ENCODE results near the gene FMO3.

DNA sequence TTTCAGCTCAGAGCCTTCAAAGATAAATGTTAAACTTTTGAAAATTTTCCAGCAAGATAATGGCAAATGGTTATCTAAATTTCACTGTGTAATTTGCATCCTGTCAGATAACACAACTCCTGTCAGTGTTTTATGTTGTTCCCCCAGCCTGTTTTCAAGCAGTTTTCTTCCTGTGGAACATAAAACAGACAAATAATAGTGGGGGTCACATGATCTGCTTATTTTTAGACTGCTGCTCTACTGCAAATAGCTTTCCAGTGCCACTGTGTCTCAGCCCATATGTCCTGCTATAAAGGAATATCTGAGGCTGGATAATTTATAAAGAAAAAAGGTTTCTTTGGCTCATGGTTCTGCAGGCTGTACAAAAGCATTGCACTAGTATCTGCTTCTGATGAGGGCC lies 32.2 kb downstream of the FMO3 start:
- TF ChIP-seq, protein P1, sequence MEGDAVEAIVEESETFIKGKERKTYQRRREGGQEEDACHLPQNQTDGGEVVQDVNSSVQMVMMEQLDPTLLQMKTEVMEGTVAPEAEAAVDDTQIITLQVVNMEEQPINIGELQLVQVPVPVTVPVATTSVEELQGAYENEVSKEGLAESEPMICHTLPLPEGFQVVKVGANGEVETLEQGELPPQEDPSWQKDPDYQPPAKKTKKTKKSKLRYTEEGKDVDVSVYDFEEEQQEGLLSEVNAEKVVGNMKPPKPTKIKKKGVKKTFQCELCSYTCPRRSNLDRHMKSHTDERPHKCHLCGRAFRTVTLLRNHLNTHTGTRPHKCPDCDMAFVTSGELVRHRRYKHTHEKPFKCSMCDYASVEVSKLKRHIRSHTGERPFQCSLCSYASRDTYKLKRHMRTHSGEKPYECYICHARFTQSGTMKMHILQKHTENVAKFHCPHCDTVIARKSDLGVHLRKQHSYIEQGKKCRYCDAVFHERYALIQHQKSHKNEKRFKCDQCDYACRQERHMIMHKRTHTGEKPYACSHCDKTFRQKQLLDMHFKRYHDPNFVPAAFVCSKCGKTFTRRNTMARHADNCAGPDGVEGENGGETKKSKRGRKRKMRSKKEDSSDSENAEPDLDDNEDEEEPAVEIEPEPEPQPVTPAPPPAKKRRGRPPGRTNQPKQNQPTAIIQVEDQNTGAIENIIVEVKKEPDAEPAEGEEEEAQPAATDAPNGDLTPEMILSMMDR (conservative IDR thresholded peaks at IDR 0.05) = no peak
- no peak for TF ChIP-seq EZH2 (IDR thresholded peaks at IDR 0.05; ENCODE audit: low read depth)
